H9 (cell line): ENCODE data around the gene SSX4B. TPM values are rescaled to one million over a fixed set of nuclear protein-coding genes. Genes with fewer than 3 reads are reported as not detected.
"Not testable (repeated sequence)": the region's sequence is repeated elsewhere in the genome, so short reads cannot be mapped to it uniquely, and the experiment has no call there.

ENCODE experiments used
- DNase-seq: peaks from one replicate; pipeline ENCODE4 v3.0.0-alpha.2; 2017
- H2AFZ ChIP-seq: one replicate; pipeline ENCODE4 v1.6.1; 2013; ENCODE audit warnings: mild to moderate bottlenecking, low read length, control low read depth, moderate library complexity
- H2AK5ac ChIP-seq: 2 replicates; pipeline ENCODE4 v1.6.1; 2013; ENCODE audit warnings: low read length, control low read depth, mixed read lengths; ENCODE audit not compliant: insufficient read length
- H2BK120ac ChIP-seq: one replicate; pipeline ENCODE4 v1.6.1; 2013; ENCODE audit warnings: low read depth, mild to moderate bottlenecking, low read length, control low read depth, inconsistent platforms; ENCODE audit not compliant: poor library complexity, severe bottlenecking
- H2BK12ac ChIP-seq: 2 replicates; pipeline ENCODE4 v1.6.1; 2013; ENCODE audit warnings: low read length, control low read depth, mixed read lengths, low read depth; ENCODE audit not compliant: insufficient read length
- H2BK15ac ChIP-seq: 2 replicates; pipeline ENCODE4 v1.6.1; 2013; ENCODE audit warnings: low read depth, low read length, control low read depth
- H2BK20ac ChIP-seq: one replicate; pipeline ENCODE4 v1.6.1; 2013; ENCODE audit warnings: low read depth, mild to moderate bottlenecking, low read length, control low read depth, inconsistent platforms; ENCODE audit not compliant: poor library complexity, severe bottlenecking
- H2BK5ac ChIP-seq: 2 replicates; pipeline ENCODE4 v1.6.1; 2013; ENCODE audit warnings: low read length, control low read depth, mixed read lengths; ENCODE audit not compliant: insufficient read length
- H3K14ac ChIP-seq: 2 replicates; pipeline ENCODE4 v1.6.1; 2013; ENCODE audit warnings: low read length, control low read depth; ENCODE audit not compliant: insufficient read depth
- H3K18ac ChIP-seq: 2 replicates; pipeline ENCODE4 v1.6.1; 2013; ENCODE audit warnings: low read depth, mild to moderate bottlenecking, mixed read lengths, low read length, control low read depth; ENCODE audit not compliant: insufficient read length
- H3K23ac ChIP-seq: 2 replicates; pipeline ENCODE4 v1.6.1; 2013; ENCODE audit warnings: low read length, control low read depth, mixed read lengths, low read depth; ENCODE audit not compliant: insufficient read length
- H3K23me2 ChIP-seq: 2 replicates; pipeline ENCODE4 v1.6.1; 2013; ENCODE audit warnings: low read depth, mild to moderate bottlenecking, mixed read lengths, low read length, control low read depth; ENCODE audit not compliant: insufficient read length, poor library complexity, severe bottlenecking
- H3K27ac ChIP-seq: 2 replicates; pipeline ENCODE4 v1.5.1; 2013; ENCODE audit warnings: low read length, control low read depth, mixed read lengths, low read depth; ENCODE audit not compliant: insufficient read length
- H3K27me3 ChIP-seq: 2 replicates; pipeline ENCODE4 v1.6.1; 2013; ENCODE audit warnings: low read length, control low read depth, inconsistent platforms; ENCODE audit not compliant: insufficient read depth
- H3K4ac ChIP-seq: 2 replicates; pipeline ENCODE4 v1.6.1; 2013; ENCODE audit warnings: low read depth, mild to moderate bottlenecking, control low read depth, inconsistent platforms, low read length, moderate library complexity
- H3K4me1 ChIP-seq: 2 replicates; pipeline ENCODE4 v1.6.1; 2013; ENCODE audit warnings: low read length, control low read depth, inconsistent platforms; ENCODE audit not compliant: insufficient read depth
- H3K4me2 ChIP-seq: 2 replicates; pipeline ENCODE4 v1.6.1; 2013; ENCODE audit warnings: low read length, control low read depth, mixed read lengths; ENCODE audit not compliant: insufficient read length, insufficient read depth
- H3K56ac ChIP-seq: 2 replicates; pipeline ENCODE4 v1.6.1; 2013; ENCODE audit warnings: low read depth, mild to moderate bottlenecking, mixed read lengths, low read length, control low read depth; ENCODE audit not compliant: insufficient read length
- H3K79me1 ChIP-seq: 2 replicates; pipeline ENCODE4 v1.6.1; 2013; ENCODE audit warnings: low read depth, mild to moderate bottlenecking, moderate library complexity, low read length, control low read depth, inconsistent platforms; ENCODE audit not compliant: insufficient read depth, poor library complexity, severe bottlenecking
- H3K79me2 ChIP-seq: 2 replicates; pipeline ENCODE4 v1.6.1; 2013; ENCODE audit warnings: low read length, control low read depth, inconsistent platforms; ENCODE audit not compliant: insufficient read depth
- H3K9ac ChIP-seq: 2 replicates; pipeline ENCODE4 v1.6.1; 2013; ENCODE audit warnings: low read length, control low read depth, mixed read lengths; ENCODE audit not compliant: insufficient read length; ENCODE audit errors: extremely low read depth
- H3K9me3 ChIP-seq: one replicate; pipeline ENCODE4 v1.6.1; 2013; ENCODE audit warnings: low read depth, low read length, inconsistent platforms; ENCODE audit not compliant: control insufficient read depth
- H3T11ph ChIP-seq: one replicate; pipeline ENCODE4 v1.6.1; 2013; ENCODE audit warnings: mild to moderate bottlenecking, low read length, control low read depth, inconsistent platforms
- H4K20me1 ChIP-seq: one replicate; pipeline ENCODE4 v1.6.1; 2013; ENCODE audit not compliant: control insufficient read depth, insufficient read length, insufficient read depth
- H4K5ac ChIP-seq: 2 replicates; pipeline ENCODE4 v1.6.1; 2013; ENCODE audit warnings: low read depth, mild to moderate bottlenecking, mixed read lengths, low read length, control low read depth; ENCODE audit not compliant: insufficient read length
- H4K8ac ChIP-seq: replicated peaks from 2 replicates; pipeline ENCODE4 v1.6.1; 2013; ENCODE audit warnings: low read length, control low read depth, mixed read lengths, low read depth; ENCODE audit not compliant: insufficient read length
- H4K91ac ChIP-seq: 2 replicates; pipeline ENCODE4 v1.6.1; 2013; ENCODE audit warnings: low read depth, mild to moderate bottlenecking, moderate library complexity, mixed read lengths, low read length, control low read depth; ENCODE audit not compliant: insufficient read length
- H3K27ac Mint-ChIP-seq, 3 experiments: 2 replicates in 2 of 3; 3 replicates in 1 of 3; pipeline ENCODE4 v1.8.0; 2020 to 2021; ENCODE audit warnings: mixed read lengths in 3 of 3, mild to moderate bottlenecking in 1 of 3, moderate library complexity in 1 of 3
- H3K27me3 Mint-ChIP-seq: 2 replicates; pipeline ENCODE4 v1.8.0; 2021; ENCODE audit warnings: low read depth, mild to moderate bottlenecking, moderate library complexity, mixed read lengths
- H3K36me3 Mint-ChIP-seq, 3 experiments: 2 replicates in 2 of 3; 3 replicates in 1 of 3; pipeline ENCODE4 v1.8.0; 2020 to 2021; ENCODE audit warnings: low read depth in 3 of 3, mixed read lengths in 3 of 3; ENCODE audit not compliant: insufficient read depth in 1 of 3
- H3K4me1 Mint-ChIP-seq, 2 experiments: 2 replicates each; pipeline ENCODE4 v1.8.0; 2020; ENCODE audit warnings: mixed read lengths in 2 of 2
- H3K4me3 Mint-ChIP-seq, 2 experiments: 2 replicates in 1 of 2; 3 replicates in 1 of 2; pipeline ENCODE4 v1.8.0; 2020 to 2021; ENCODE audit warnings: mild to moderate bottlenecking in 2 of 2, mixed read lengths in 2 of 2, moderate library complexity in 1 of 2
- H3K9me3 Mint-ChIP-seq, 2 experiments: 2 replicates in 1 of 2; 3 replicates in 1 of 2; pipeline ENCODE4 v1.8.0; 2020; ENCODE audit warnings: mild to moderate bottlenecking in 2 of 2, mixed read lengths in 2 of 2, moderate library complexity in 1 of 2
- WGBS: extraction: QIAGEN DNeasy Blood & Tissue Kit; methylation state at CpG from one replicate; pipeline ENCODE4 v1.1.7; 2013; ENCODE audit warnings: missing lambda C conversion rate, low lambda C conversion rate, mixed read lengths; ENCODE audit not compliant: insufficient read length; ENCODE audit errors: extremely low coverage; 5-methylcytosine and 5-hydroxymethylcytosine counted together
- total RNA-seq: library from RNA; stranded (reverse); gene quantifications from 2 replicates; pipeline ENCODE4 v1.2.1, GENCODE V29; 2021

SSX4B gene
- total RNA-seq, 1 experiment from 2014 or later = not detected

- not testable (repeated sequence) for H3K79me1 ChIP-seq, H2BK12ac ChIP-seq, H3T11ph ChIP-seq, H3K4me1 Mint-ChIP-seq, H3K4me2 ChIP-seq, H2BK120ac ChIP-seq, H3K23ac ChIP-seq, H3K79me2 ChIP-seq, H3K56ac ChIP-seq, H2BK15ac ChIP-seq, H3K14ac ChIP-seq, H3K27me3 ChIP-seq, H3K27me3 Mint-ChIP-seq, H4K20me1 ChIP-seq, H2BK5ac ChIP-seq, H3K9ac ChIP-seq, H2BK20ac ChIP-seq, H2AFZ ChIP-seq, H3K4me3 Mint-ChIP-seq, H3K27ac ChIP-seq, H3K4ac ChIP-seq, H3K9me3 ChIP-seq, H4K91ac ChIP-seq, H3K23me2 ChIP-seq, H3K36me3 Mint-ChIP-seq, H4K8ac ChIP-seq, H2AK5ac ChIP-seq, H3K4me1 ChIP-seq, DNase-seq, H3K18ac ChIP-seq, H3K27ac Mint-ChIP-seq, H4K5ac ChIP-seq
- no CpG with 5 or more reads among the region's 5 CpGs for WGBS
- peaks cover 45 to 52% of the 10 kb centered on the region in 2 experiments for H3K9me3 Mint-ChIP-seq
Measured at GRCh38 chrX:48429606-48430005, 17.8 kb upstream of the SSX4B start.

GRCh38 chrX:48427027-48427716 is 15.4 kb upstream of the SSX4B start:
- H2AFZ ChIP-seq, H4K5ac ChIP-seq, H4K91ac ChIP-seq, H4K8ac ChIP-seq, H3K27me3 Mint-ChIP-seq, H3K27ac Mint-ChIP-seq, H3K79me2 ChIP-seq, H3K79me1 ChIP-seq, H3K27ac ChIP-seq, H3K18ac ChIP-seq, H3K27me3 ChIP-seq, H3K36me3 Mint-ChIP-seq, DNase-seq, H3K4me1 ChIP-seq, H2AK5ac ChIP-seq, H2BK5ac ChIP-seq, H3K4me1 Mint-ChIP-seq, H3K9ac ChIP-seq, H3K14ac ChIP-seq, H3K9me3 ChIP-seq, H2BK12ac ChIP-seq, H3K23ac ChIP-seq, H3K23me2 ChIP-seq, H3T11ph ChIP-seq, H3K4ac ChIP-seq, H3K56ac ChIP-seq, H3K4me2 ChIP-seq, H2BK20ac ChIP-seq, H4K20me1 ChIP-seq, H3K4me3 Mint-ChIP-seq, H2BK15ac ChIP-seq, H2BK120ac ChIP-seq: not testable (repeated sequence)
- WGBS = no CpG with 5 or more reads among the region's 12 CpGs
- peaks cover 28 to 29% of the 10 kb centered on the region in 2 experiments for H3K9me3 Mint-ChIP-seq
